DND-41 (cell line): ENCODE data around the gene GRM4.

Source experiments
- ATAC-seq: fragments of 200-7000 bp; cut with Tn5 transposase; 3 replicates; pipeline ENCODE4 v1.9.1; 2021; ENCODE audit warnings: low read depth; ENCODE audit not compliant: insufficient read depth
- DNase-seq: peaks from one replicate; pipeline ENCODE4 v3.0.0-alpha.2; 2020
- H2AFZ ChIP-seq: 2 replicates; pipeline ENCODE4 v1.6.0; 2012; ENCODE audit warnings: low read depth, low read length
- H3K27ac ChIP-seq: 2 replicates; pipeline ENCODE4 v1.5.1; 2012; ENCODE audit warnings: low read length, inconsistent platforms
- H3K27me3 ChIP-seq: fragments of 200-600 bp; sonication (generic); 2 replicates; pipeline ENCODE4 v1.6.0; 2012; ENCODE audit warnings: low read length, mild to moderate bottlenecking, inconsistent platforms; ENCODE audit not compliant: insufficient read depth, poor library complexity
- H3K36me3 ChIP-seq: 2 replicates; pipeline ENCODE4 v1.5.1; 2012; ENCODE audit warnings: low read length, inconsistent platforms; ENCODE audit not compliant: insufficient read depth
- H3K4me1 ChIP-seq: 2 replicates; pipeline ENCODE4 v1.5.1; 2012; ENCODE audit warnings: mild to moderate bottlenecking, low read length; ENCODE audit not compliant: insufficient read depth
- H3K4me2 ChIP-seq: 2 replicates; pipeline ENCODE4 v1.6.0; 2012; ENCODE audit warnings: mild to moderate bottlenecking, moderate library complexity, low read length, inconsistent platforms; ENCODE audit not compliant: insufficient read depth
- H3K4me3 ChIP-seq, 2 experiments: fragments of 200-600 bp in 1 of 2; shearing (Covaris generic) in 1 of 2; 2 replicates each; pipeline ENCODE4 v1.5.1; 2012 to 2016; ENCODE audit warnings: inconsistent platforms in 2 of 2, low read length in 2 of 2, mild to moderate bottlenecking in 2 of 2, low read depth in 1 of 2, moderate library complexity in 1 of 2
- H3K79me2 ChIP-seq: 2 replicates; pipeline ENCODE4 v1.6.0; 2012; ENCODE audit warnings: low read length, inconsistent platforms; ENCODE audit not compliant: insufficient read depth
- H3K9ac ChIP-seq: 2 replicates; pipeline ENCODE4 v1.6.0; 2012; ENCODE audit warnings: low read depth, mild to moderate bottlenecking, inconsistent platforms, low read length, moderate library complexity
- H3K9me3 ChIP-seq: 2 replicates; pipeline ENCODE4 v1.5.1; 2012; ENCODE audit warnings: low read length, moderate library complexity, mild to moderate bottlenecking, inconsistent platforms; ENCODE audit not compliant: insufficient read depth, severe bottlenecking
- H4K20me1 ChIP-seq: 2 replicates; pipeline ENCODE4 v1.6.0; 2012; ENCODE audit warnings: low read length; ENCODE audit not compliant: insufficient read depth
- EZH2 ChIP-seq: IDR thresholded peaks from 3 replicates; pipeline ENCODE4 v1.6.1; 2012; ENCODE audit warnings: borderline replicate concordance, low read depth, mild to moderate bottlenecking, moderate library complexity, low read length, inconsistent platforms; ENCODE audit not compliant: severe bottlenecking
- TF ChIP-seq, protein P1 (sequence below): IDR thresholded peaks from 2 replicates; pipeline ENCODE4 v1.5.1; 2012; ENCODE audit warnings: borderline replicate concordance, low read length, moderate library complexity, mild to moderate bottlenecking; ENCODE audit not compliant: poor library complexity, severe bottlenecking; ENCODE audit errors: extremely low read depth

The GRM4 gene

DNA sequence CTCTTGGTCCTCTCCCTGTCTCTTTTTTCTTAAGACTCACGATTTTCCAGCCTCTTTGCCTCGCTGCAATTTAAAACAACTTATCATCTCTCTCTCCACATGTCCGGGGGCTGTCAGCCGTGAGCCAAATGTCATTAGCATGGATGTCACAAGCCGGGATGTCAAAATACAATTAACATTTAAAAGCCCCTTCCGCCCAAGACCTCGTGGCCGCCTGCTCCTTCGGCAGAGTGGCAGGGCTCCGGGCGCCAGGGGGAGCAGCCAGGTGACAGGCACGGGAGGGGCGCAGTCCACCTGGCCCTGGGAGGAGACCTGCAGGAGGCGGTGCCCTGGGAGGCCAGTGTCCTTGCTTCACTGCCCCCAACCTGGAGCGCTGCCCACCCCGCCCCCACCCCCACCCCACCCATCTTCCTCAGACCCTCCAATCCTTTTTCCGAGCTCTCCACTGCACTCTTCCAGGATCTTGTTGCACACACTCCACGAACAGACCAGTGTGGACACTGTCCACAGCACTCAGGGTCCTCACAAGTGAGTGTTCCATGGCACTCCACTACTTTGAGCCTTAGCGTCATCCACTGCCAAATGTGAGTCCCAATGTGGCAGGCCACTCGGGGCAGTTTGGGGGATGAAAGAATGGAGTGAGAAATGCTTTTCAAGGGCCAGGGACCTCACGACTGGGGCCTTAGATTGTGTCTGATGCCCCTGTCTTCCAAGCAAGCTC is 5.6 kb upstream of the GRM4 start:
- Histone ChIP-seq H3K4me2 (no peak overlapping the region), H3K79me2 (no peaks in the 10 kb centered on the region), H3K4me1 (0 out of 2 replicates have a peak, but pooled peaks cover 8% of the 10 kb centered on the region), H3K27ac (no peak overlapping the region), H3K9me3 (no peaks in the 10 kb centered on the region), H3K36me3 (no peaks in the 10 kb centered on the region), H4K20me1 (peaks cover 23% of the 10 kb centered on the region), H2AFZ (no peak overlapping the region), H3K9ac (no peak overlapping the region), H3K4me3 (no peak overlapping the region), H3K27me3 (peaks cover 27% of the 10 kb centered on the region)
- ATAC-seq (no peak), DNase-seq (no peak)
- TF ChIP-seq, protein P1, sequence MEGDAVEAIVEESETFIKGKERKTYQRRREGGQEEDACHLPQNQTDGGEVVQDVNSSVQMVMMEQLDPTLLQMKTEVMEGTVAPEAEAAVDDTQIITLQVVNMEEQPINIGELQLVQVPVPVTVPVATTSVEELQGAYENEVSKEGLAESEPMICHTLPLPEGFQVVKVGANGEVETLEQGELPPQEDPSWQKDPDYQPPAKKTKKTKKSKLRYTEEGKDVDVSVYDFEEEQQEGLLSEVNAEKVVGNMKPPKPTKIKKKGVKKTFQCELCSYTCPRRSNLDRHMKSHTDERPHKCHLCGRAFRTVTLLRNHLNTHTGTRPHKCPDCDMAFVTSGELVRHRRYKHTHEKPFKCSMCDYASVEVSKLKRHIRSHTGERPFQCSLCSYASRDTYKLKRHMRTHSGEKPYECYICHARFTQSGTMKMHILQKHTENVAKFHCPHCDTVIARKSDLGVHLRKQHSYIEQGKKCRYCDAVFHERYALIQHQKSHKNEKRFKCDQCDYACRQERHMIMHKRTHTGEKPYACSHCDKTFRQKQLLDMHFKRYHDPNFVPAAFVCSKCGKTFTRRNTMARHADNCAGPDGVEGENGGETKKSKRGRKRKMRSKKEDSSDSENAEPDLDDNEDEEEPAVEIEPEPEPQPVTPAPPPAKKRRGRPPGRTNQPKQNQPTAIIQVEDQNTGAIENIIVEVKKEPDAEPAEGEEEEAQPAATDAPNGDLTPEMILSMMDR = no peak
- no peak for TF ChIP-seq EZH2

DNA sequence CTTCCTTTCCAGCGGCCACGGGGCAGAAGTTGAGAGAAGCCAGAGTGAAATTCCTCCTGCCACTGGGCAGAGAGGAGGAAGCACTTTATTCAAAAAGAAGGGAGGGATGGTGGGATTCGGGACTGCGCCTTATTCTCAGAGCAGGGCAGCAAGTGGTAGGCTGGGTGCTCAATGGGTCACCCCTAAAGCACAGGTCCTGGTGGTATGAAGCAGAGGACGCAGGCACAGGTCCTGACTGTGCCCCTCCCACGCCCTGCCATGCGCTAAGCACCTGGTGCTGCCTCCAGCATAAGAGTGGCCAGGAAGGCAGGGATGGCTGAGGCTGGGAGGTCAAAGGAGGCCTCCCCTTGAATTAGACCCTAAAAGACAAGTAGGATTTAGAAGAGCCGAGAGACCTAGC is 4.9 kb upstream of the GRM4 start:
- no peak for TF ChIP-seq EZH2
- TF ChIP-seq, protein P1 = no peak
- DNase-seq (no peak), ATAC-seq (no peak)
- Histone ChIP-seq H3K36me3 (no peaks in the 10 kb centered on the region), H3K79me2 (no peaks in the 10 kb centered on the region), H3K27me3 (peaks cover 33% of the 10 kb centered on the region), H3K4me2 (no peak overlapping the region), H3K9ac (no peak overlapping the region), H4K20me1 (peaks cover 30% of the 10 kb centered on the region), H3K9me3 (no peaks in the 10 kb centered on the region), H3K4me3 (no peak overlapping the region), H3K4me1 (0 out of 2 replicates have a peak, but pooled peaks cover 8% of the 10 kb centered on the region), H3K27ac (no peak overlapping the region), H2AFZ (no peak overlapping the region)

DNA sequence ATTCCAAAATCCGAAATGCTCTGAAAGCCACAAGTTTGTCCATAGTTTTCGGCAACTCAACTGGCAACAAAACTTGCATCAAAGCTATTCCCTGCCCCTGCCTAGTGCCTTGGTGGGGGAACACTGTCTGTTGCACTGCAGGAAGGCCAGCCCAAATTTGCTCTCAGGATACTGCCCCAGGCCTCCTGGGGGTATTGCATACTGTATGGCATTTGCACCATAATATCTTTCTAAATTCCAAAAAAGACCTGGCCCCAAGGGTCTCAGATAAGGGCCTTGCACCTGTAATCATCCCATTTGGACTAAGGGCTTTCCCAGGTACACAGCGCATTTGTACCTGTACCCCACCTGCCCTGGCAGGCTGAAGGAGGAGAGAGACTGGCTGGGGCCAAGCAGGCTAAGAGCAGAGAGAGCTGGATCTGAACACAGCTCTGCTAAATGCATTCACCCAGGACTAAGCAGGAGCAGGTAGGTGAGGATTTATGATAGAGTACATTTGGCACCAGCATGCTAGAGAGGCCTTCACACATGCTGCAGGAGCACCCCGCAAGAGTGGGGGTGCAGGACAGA is 4.0 kb upstream of the GRM4 start:
- peaks cover 30% of the 10 kb centered on the region for H4K20me1 ChIP-seq
- peaks cover 37% of the 10 kb centered on the region for H3K27me3 ChIP-seq
- no peaks in the 10 kb centered on the region for H3K9me3 ChIP-seq
- H3K79me2 ChIP-seq = no peaks in the 10 kb centered on the region
- no peak overlapping the region for H3K9ac ChIP-seq
- DNase-seq (no peak), ATAC-seq (no peak)
- TF ChIP-seq EZH2 = no peak
- TF ChIP-seq, protein P1 = no peak
- 0 out of 2 replicates have a peak, but pooled peaks cover 8% of the 10 kb centered on the region for H3K4me1 ChIP-seq
- no peak overlapping the region for H3K4me2 ChIP-seq
- H2AFZ ChIP-seq = no peak overlapping the region
- H3K27ac ChIP-seq = no peak overlapping the region
- no peaks in the 10 kb centered on the region for H3K36me3 ChIP-seq
- H3K4me3 ChIP-seq = no peak overlapping the region
